K562 (cell line): ENCODE data around the gene NOS1. TPM values are rescaled to one million over a fixed set of nuclear protein-coding genes. Genes with fewer than 3 reads are reported as not detected.

Experiments used
- ATAC-seq: fragments of 200-7000 bp; cut with Tn5 transposase; 3 replicates; pipeline ENCODE4 v1.9.1; 2020; ENCODE audit warnings: moderate library complexity
- BruUV-seq: library from RNA; stranded (reverse); fragments of 400-500 nt; replicated peaks from 2 replicates; lab custom pipeline; 2021; lab: Mats Ljungman, UMichigan
- CTCF ChIA-PET: fragments of 300-600 bp; formaldehyde crosslinking; extraction: SDS; loops from one replicate; lab custom pipeline; 2021; ENCODE audit warnings: low intra/inter-chr PET ratio; lab: Yijun Ruan, JAX
- POLR2A ChIA-PET: fragments of 300-600, 350-650 bp; sonication (Branson Sonifier 250); formaldehyde crosslinking; extraction: SDS; loops from one replicate; lab custom pipeline; 2021; ENCODE audit warnings: antibody characterized with exemption, inconsistent platforms; lab: Yijun Ruan, JAX
- DNase-seq, 4 experiments: peaks; one replicate each; pipeline versions ENCODE4 v3.0.0 to v3.0.0-alpha.2; 2011 to 2018; ENCODE audit warnings: low spot score in 3 of 4, mixed read lengths in 3 of 4; ENCODE audit errors: extremely low read depth in 1 of 4
- FAIRE-seq: peaks from 2 replicates; lab custom pipeline; 2011; peaks lifted over from hg19 to GRCh38; lab: Jason Lieb, UNC
- H2AFZ ChIP-seq: 2 replicates; pipeline ENCODE4 v1.6.0; 2011; ENCODE audit warnings: low read depth, low read length, control low read depth, inconsistent platforms
- H3K27ac ChIP-seq: fragments of 200-600 bp; 3 replicates; pipeline ENCODE4 v1.8.0; 2011; ENCODE audit warnings: low read depth, mild to moderate bottlenecking, control low read depth, inconsistent platforms, low read length, moderate library complexity, mixed read lengths; ENCODE audit errors: extremely low read depth
- H3K27me3 ChIP-seq, 2 experiments: fragments of 300-600 bp in 1 of 2; 2 replicates in 1 of 2; 3 replicates in 1 of 2; pipeline versions ENCODE4 v1.6.0 to v1.8.0; 2011; ENCODE audit warnings: inconsistent platforms in 2 of 2, low read length in 2 of 2, mild to moderate bottlenecking in 1 of 2, mixed read lengths in 1 of 2, moderate library complexity in 1 of 2; ENCODE audit not compliant: control insufficient read depth in 2 of 2, insufficient read depth in 2 of 2
- H3K36me3 ChIP-seq: fragments of 300-600 bp; 3 replicates; pipeline ENCODE4 v1.8.0; 2011; ENCODE audit warnings: mild to moderate bottlenecking, low read length, inconsistent platforms; ENCODE audit not compliant: control insufficient read depth, insufficient read depth
- H3K4me1 ChIP-seq, 2 experiments: fragments of 200-600 bp in 1 of 2; replicated peaks in 1 of 2; 2 replicates in 1 of 2; 3 replicates in 1 of 2; pipeline versions ENCODE4 v1.5.1 to v1.8.0; 2011; ENCODE audit warnings: inconsistent platforms in 2 of 2, low read length in 2 of 2, mild to moderate bottlenecking in 1 of 2, mixed read lengths in 1 of 2, moderate library complexity in 1 of 2; ENCODE audit not compliant: control insufficient read depth in 2 of 2, insufficient read depth in 2 of 2
- H3K4me2 ChIP-seq: 2 replicates; pipeline ENCODE4 v1.6.1; 2011; ENCODE audit warnings: low read length, control low read depth, inconsistent platforms, mixed read lengths; ENCODE audit not compliant: insufficient read depth
- H3K4me3 ChIP-seq: fragments of 200-600 bp; sonication (generic), shearing (Covaris generic); 2 replicates; pipeline ENCODE4 v1.5.1; 2016; ENCODE audit warnings: control low read depth, inconsistent platforms
- H3K79me2 ChIP-seq: fragments of 200-600 bp; 3 replicates; pipeline ENCODE4 v1.8.0; 2011; ENCODE audit warnings: low read length, inconsistent platforms; ENCODE audit not compliant: control insufficient read depth, insufficient read depth
- H3K9ac ChIP-seq, 2 experiments: 2 replicates each; pipeline versions ENCODE4 v1.6.0 to v1.6.1; 2011; ENCODE audit warnings: low read depth in 2 of 2, low read length in 2 of 2, control low read depth in 1 of 2, inconsistent platforms in 1 of 2, mild to moderate bottlenecking in 1 of 2, mixed read lengths in 1 of 2; ENCODE audit not compliant: insufficient read depth in 1 of 2
- H3K9me1 ChIP-seq: one replicate; pipeline ENCODE4 v1.6.0; 2011; ENCODE audit warnings: inconsistent platforms, mild to moderate bottlenecking, low read length, moderate library complexity; ENCODE audit not compliant: control insufficient read depth, insufficient read depth
- H3K9me3 ChIP-seq: replicated peaks from 2 replicates; pipeline ENCODE4 v1.5.1; 2011; ENCODE audit warnings: low read depth, low read length, inconsistent platforms; ENCODE audit not compliant: control insufficient read depth, insufficient read depth
- H4K20me1 ChIP-seq: replicated peaks from 2 replicates; pipeline ENCODE4 v1.6.1; 2011; ENCODE audit warnings: low read length, inconsistent platforms, mixed read lengths; ENCODE audit not compliant: control insufficient read depth, insufficient read depth
- ZNF318 ChIP-seq, 2 experiments: fragments of 450-650 bp; IDR thresholded peaks; 2 replicates each; pipeline ENCODE4 v1.6.1; 2016; ENCODE audit warnings: mild to moderate bottlenecking in 2 of 2, borderline replicate concordance in 1 of 2, low read depth in 1 of 2, moderate library complexity in 1 of 2
- ZNF354B ChIP-seq: fragments of 250-450 bp; sonication (Bioruptor Pico); IDR thresholded peaks from 2 replicates; pipeline ENCODE4 v1.4.0; 2020
- WGBS: fragments of 100-300 bp; shearing (Covaris generic); methylation state at CpG from one replicate; pipeline ENCODE4 v1.1.6; 2016; ENCODE audit warnings: low coverage, mixed read lengths; ENCODE audit not compliant: insufficient coverage; ENCODE audit errors: missing lambda C conversion rate; 5-methylcytosine and 5-hydroxymethylcytosine counted together
- in situ Hi-C: fragments of 300-500 bp; cut with MboI; formaldehyde crosslinking; loops from 4 replicates; pipeline ENCODE4 v1.15.0; 2018; ENCODE audit warnings: inconsistent platforms, mixed read lengths
- intact Hi-C: fragments of 100-400 bp; cut with micrococcal nuclease; formaldehyde crosslinking; loops from 2 replicates; pipeline ENCODE4 v1.14.2; 2022
- polyA plus RNA-seq, 8 experiments: library from polyadenylated mRNA; depleted of rRNA in 4 of 8; stranded (reverse) in 5 of 8; unstranded in 3 of 8; fragments of >200 nt; fragmentation: Nextera tagmentation in 2 of 8; fragmentation: Illumina TruSeq in 1 of 8; extraction: Ambion mirVana in 2 of 8; extraction: Trizol in 1 of 8; gene quantifications; 2 replicates each; pipeline versions ENCODE4 v1.2.1 to v1.2.3, GENCODE V29; 2011 to 2014; ENCODE audit warnings: inconsistent platforms in 1 of 8, missing spikeins in 1 of 8
- total RNA-seq, 7 experiments: library from RNA; depleted of rRNA in 6 of 7; stranded (reverse); fragments of >200 nt in 6 of 7; fragmentation: Illumina TruSeq in 2 of 7; extraction: Trizol in 2 of 7; gene quantifications; 2 replicates each; pipeline versions ENCODE4 v1.2.1 to v1.2.3, GENCODE V29; 2011 to 2021; ENCODE audit warnings: low replicate concordance in 1 of 7

The NOS1 gene
- total and polyA plus RNA-seq, 9 of the 15 experiments (the other 6 are each of a cell fraction or from before 2014, with no cell fraction given) = not detected

GRCh38 chr12:117334051-117334450, 27.4 kb downstream of the NOS1 start:
- Histone ChIP-seq H3K36me3 (no peaks in the 10 kb centered on the region), H3K9ac (no peak overlapping the region), H3K27me3 (peaks cover 19 to 53% of the 10 kb centered on the region in 2 experiments), H3K4me3 (no peak overlapping the region), H3K4me2 (no peak overlapping the region), H3K4me1 (no peaks in the 10 kb centered on the region), H2AFZ (no peak overlapping the region), H3K9me1 (no peaks in the 10 kb centered on the region), H3K9me3 (no peaks in the 10 kb centered on the region), H3K27ac (no peak overlapping the region), H4K20me1 (no peaks in the 10 kb centered on the region), H3K79me2 (no peaks in the 10 kb centered on the region)
- intact Hi-C loops (no loop called here), in situ Hi-C loops (no loop called here)
- TF ChIP-seq ZNF318 (IDR thresholded peaks at IDR 0.05; ENCODE audit: borderline replicate concordance in 1 of 2, low read depth in 1 of 2) (no peak), ZNF354B (CRISPR knock-in tag) (no peak)
- WGBS = 0% methylated on average over 3 of the region's 3 CpGs
- DNase-seq (no peak), ATAC-seq (no peak), FAIRE-seq (no peak)
- ChIA-PET CTCF (interaction anchor here (0.7 kb wide), 1 partner anchor 87 kb away, joined by 4 read pairs; no protein-coding TSS in a partner anchor), POLR2A (no interaction called here)
- no TSS peak for BruUV-seq
